Left renal cortex interstitium (tissue), 4 donors: ENCODE data around the gene TECPR1. TPM values are rescaled to one million over a fixed set of nuclear protein-coding genes. Genes with fewer than 3 reads are reported as not detected.

Experiments
- DNase-seq, 4 donors: peaks; one replicate each; pipeline ENCODE4 v3.0.0-alpha.2; 2013; ENCODE audit warnings: low read depth in 4 of 4, low spot score in 2 of 4, missing footprints in 1 of 4
- polyA plus RNA-seq, 4 donors: library from polyadenylated mRNA; unstranded; fragments of 120-200 nt; gene quantifications; one replicate each; pipeline ENCODE4 v1.2.1, GENCODE V29; 2013; ENCODE audit not compliant: insufficient read length in 4 of 4

TECPR1 gene
- polyA plus RNA-seq, 4 donors, result 13.8 to 26.9 (median 20.4) TPM

- DNase-seq, result no peak
Observed at GRCh38 chr7:98250789-98251188, 1.2 kb downstream of the TECPR1 start.

- DNase-seq, result no peak
Observed at GRCh38 chr7:98249106-98249505, 2.9 kb downstream of the TECPR1 start.

- no peak for DNase-seq
Observed at GRCh38 chr7:98248156-98248555, 3.9 kb downstream of the TECPR1 start.

GRCh38 chr7:98244871-98245270 is 7.2 kb downstream of the TECPR1 start:
- DNase-seq, result no peak

- no peak for DNase-seq
Observed at GRCh38 chr7:98242934-98243333, 9.1 kb downstream of the TECPR1 start.

GRCh38 chr7:98242342-98242741 is 9.7 kb downstream of the TECPR1 start:
- no peak for DNase-seq

GRCh38 chr7:98241674-98242241 is 10.3 kb downstream of the TECPR1 start:
- DNase-seq, result no peak

GRCh38 chr7:98240961-98241673 is 10.9 kb downstream of the TECPR1 start:
- DNase-seq, result no peak

DNA sequence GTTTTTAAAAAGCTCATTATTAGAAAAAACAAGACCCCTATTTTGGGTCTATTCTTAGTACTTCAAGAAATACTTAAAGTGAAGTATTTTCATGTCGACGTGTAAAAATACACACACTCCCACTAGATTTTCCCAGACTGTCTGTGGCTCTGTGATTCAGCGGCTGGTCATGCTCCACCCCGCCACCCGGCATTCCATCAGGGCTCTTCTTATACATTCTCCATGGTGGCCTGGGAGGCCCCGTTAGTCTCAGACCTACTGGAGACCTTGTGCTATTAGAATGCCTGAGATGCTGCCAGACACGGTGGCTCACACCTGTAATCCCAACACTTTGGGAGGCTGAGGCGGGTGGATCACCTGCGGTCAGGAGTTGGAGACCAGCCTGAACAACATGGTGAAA is 13.1 kb downstream of the TECPR1 start:
- no peak for DNase-seq

GRCh38 chr7:98238076-98238475 is 14.0 kb downstream of the TECPR1 start:
- DNase-seq, result no peak

DNA sequence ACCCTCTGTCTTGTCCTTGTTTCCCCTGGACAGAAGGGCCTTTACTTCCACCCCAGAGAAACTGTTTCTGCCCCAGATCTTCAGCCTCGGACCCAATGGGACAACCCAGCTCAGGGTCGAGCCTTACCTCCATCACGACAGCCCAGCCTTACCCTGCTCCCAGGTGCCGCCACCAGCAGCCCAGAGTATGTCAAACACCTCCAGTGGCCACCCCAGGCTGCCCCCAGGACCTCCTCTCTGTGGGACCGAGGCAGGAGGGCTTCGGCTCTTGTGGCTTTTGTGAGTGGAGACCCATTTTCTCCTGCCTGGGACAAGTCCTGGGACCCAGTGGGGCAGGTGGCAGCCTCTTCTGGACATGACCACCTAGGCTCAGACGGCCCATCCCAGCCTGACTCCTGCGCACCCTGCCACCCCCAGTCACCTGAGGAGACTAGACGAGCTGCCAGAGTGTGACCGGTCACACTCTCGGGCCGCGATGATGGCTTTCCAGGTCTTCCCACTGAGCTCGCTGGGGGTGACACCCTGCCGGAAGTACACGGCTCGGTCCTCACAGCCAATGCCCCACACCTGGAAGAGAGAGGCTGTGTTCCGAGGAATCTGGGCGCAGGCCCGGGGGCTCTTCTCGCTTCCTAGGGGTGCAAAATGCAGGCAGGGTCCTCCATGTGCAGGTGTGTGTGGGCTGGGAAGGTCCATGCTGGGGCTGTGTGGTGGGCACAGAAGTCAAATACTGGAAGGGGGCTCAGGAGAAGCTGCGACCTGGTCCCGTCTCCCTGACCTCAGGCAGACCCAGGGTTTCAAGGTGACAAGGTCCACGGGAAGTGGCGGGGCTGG is 15.5 kb downstream of the TECPR1 start:
- DNase-seq, result no peak

DNA sequence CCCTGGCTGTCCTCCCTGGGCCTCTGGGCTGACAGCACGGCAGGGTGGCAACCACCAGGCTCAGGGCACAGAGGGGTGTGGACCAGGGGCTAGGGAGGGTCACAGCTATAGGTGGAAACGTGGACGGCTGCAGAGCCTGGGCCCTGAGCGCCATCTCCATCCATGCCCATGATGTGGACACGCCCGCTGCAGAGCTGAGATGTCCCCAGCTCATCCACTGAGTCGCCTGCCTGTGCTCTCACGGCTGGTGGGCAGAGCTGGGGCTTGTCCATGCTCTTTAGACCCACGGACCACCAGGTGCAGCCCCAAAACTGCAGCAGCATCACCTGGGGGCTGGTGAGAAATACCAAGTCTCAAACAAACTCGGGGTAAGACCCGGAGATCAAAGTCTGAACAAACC is 16.1 kb downstream of the TECPR1 start:
- DNase-seq, result no peak

GRCh38 chr7:98234429-98235147 is 17.4 kb downstream of the TECPR1 start:
- no peak for DNase-seq

DNA sequence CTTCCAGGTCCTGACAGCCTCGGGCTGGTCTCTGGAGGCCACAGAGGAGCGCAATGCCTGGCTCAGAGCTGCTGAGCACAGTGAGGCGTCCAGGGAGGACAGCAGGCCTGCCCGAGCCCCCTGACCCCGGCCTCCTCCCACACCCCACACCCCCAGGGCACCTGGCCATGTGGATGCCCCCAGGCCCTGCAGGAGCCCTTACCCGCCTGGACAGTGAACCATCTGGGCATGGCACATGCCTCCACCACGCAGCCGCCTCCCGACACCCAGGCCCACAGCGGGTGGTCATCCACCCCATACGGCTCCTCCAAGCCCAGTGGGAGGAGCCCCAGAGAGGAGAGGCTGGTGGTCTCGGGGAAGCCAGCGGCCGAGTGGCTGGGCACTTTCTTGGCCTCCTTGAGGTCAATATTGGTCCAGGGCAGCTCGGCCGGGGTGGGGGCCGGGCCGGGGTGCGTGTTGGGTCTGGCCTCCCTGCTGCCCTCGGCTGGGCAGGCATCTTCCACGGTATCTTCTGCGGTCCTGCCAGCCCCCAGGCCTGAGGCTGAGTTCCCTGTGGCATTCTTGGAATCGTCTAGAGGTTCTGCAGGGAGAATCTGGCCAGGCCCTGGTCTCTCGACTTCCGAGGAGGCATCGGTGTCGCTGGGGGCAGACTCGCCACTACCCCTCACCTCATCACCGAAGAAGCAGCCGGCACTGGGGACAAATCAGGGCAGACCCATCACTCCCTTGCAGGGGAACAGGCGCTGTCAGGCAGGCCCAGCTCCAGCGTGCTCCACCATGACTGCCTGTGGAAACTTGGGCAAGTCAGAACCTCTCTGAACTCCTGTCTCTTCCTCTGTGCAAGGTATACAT is 18.6 kb downstream of the TECPR1 start:
- no peak for DNase-seq

- DNase-seq, result no peak
Observed at GRCh38 chr7:98232799-98233198, 19.2 kb downstream of the TECPR1 start.

- no peak for DNase-seq
Observed at GRCh38 chr7:98232263-98232585, 19.8 kb downstream of the TECPR1 start.

DNA sequence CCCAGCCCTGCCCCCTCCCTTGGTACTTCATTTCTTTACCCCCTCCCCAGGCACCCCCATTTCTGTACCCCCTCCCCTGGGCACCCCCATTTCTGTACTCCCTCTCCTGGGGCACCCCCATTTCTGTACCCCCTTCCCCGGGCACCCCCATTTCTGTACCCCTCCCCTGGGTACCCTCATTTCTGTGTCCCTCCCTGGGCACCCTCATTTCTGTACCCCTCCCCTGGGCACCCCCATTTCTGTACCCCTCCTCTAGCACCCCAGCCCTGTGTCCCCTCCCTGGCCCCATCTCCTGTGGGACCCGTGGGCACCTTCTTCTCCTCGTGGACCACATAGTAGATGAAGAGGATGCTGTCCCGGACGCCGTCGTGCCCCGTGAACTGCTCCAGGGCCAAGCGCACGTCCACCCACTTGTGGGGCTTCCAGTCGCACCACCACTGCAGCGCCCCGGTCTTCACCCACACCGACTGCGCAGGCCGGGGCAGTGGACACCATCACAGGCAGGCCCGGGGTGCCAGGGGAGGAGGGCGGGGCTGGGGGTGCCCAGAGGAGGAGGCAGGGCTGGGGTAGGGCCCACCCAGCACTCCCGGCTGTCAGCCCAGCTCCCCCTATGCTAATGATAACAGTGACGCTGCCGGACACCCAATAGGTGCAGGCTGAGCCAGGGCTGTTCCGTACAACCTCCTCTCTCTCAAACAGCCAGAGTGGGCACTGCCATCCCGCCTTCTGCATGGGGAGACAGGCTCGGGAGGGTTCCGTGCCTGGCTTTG is 20.4 kb downstream of the TECPR1 start:
- no peak for DNase-seq

DNA sequence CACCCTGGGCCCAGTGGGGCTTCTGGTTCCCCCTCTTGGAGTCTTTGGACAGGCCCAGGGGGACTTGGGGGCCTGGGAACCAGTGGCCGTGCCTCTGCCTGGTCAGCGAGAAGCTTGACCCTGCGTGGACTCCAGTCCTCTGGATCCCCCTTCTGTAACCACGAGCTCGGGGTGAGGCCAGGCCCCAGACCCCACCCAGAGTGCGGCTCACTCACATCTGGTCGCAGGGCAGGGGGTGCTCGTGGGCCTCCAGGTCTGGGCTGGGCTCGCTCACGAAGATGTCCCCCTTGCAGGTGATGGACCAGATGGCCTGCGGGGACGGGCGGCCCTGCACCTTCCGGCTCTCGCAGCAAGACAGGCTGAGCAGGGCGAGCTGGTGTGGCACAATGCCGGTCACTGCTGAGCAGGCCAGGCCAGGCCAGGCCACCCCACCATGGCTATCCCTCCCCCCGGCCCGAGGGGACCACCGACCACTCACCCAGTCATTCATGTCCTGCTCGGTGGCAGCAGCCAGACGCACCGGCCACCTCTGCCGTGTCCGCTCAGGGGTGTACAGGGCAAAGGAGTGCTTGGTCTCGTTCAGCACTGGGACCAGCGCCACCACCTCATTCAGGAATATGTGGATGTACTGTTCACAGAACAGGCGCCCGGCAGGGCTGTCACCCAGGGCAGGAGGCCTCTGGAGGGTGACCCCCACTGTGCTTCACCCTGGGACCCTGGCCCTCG is 21.1 kb downstream of the TECPR1 start:
- no peak for DNase-seq
